GM23338 (cell line): ENCODE results near the gene PPP5C. TPM values are rescaled to one million over a fixed set of nuclear protein-coding genes. Genes with fewer than 3 reads are reported as not detected.
A peak's percentile ranks its signal among the peaks of the same experiment; 100 is the strongest.

ENCODE experiments used
- ATAC-seq: fragments of 200-7000 bp; cut with Tn5 transposase; 3 replicates; pipeline ENCODE4 v1.9.1; 2020
- DNase-seq: peaks from one replicate; pipeline ENCODE4 v3.0.0-alpha.2; 2015; ENCODE audit warnings: low spot score
- H2AFZ ChIP-seq: fragments of 200-600 bp; sonication (generic); 2 replicates; pipeline ENCODE4 v1.8.0; 2016; ENCODE audit warnings: antibody characterized with exemption, mild to moderate bottlenecking, moderate library complexity
- H3F3A ChIP-seq: fragments of 200-600 bp; sonication (generic); replicated peaks from 2 replicates; pipeline ENCODE4 v1.8.0; 2017; ENCODE audit warnings: antibody characterized with exemption, mixed run types, low read depth
- H3K27ac ChIP-seq: fragments of 200-600 bp; sonication (generic); 2 replicates; pipeline ENCODE4 v1.6.1; 2016; ENCODE audit warnings: low read depth
- H3K27me3 ChIP-seq: fragments of 200-600 bp; sonication (generic); 2 replicates; pipeline ENCODE4 v1.8.0; 2016; ENCODE audit warnings: mild to moderate bottlenecking, mixed run types, moderate library complexity; ENCODE audit not compliant: insufficient read depth
- H3K36me3 ChIP-seq: fragments of 200-600 bp; sonication (generic); 2 replicates; pipeline ENCODE4 v1.8.0; 2016; ENCODE audit warnings: mild to moderate bottlenecking; ENCODE audit not compliant: insufficient read depth
- H3K4me1 ChIP-seq: fragments of 200-600 bp; sonication (generic); 2 replicates; pipeline ENCODE4 v1.8.0; 2016; ENCODE audit warnings: mild to moderate bottlenecking, moderate library complexity; ENCODE audit not compliant: insufficient read depth
- H3K4me2 ChIP-seq: fragments of 200-600 bp; sonication (generic); 2 replicates; pipeline ENCODE4 v1.7.1; 2017; ENCODE audit warnings: mixed run types
- H3K4me3 ChIP-seq: fragments of 200-600 bp; sonication (generic); 2 replicates; pipeline ENCODE4 v1.6.1; 2016; ENCODE audit warnings: mixed run types
- H3K79me2 ChIP-seq: fragments of 200-600 bp; sonication (generic); replicated peaks from 2 replicates; pipeline ENCODE4 v1.8.0; 2017; ENCODE audit warnings: mild to moderate bottlenecking; ENCODE audit not compliant: insufficient read depth
- H3K9me2 ChIP-seq: fragments of 200-600 bp; sonication (generic); 2 replicates; pipeline ENCODE4 v1.8.0; 2017; ENCODE audit not compliant: insufficient read depth
- H4K20me1 ChIP-seq: fragments of 200-600 bp; sonication (generic); replicated peaks from 2 replicates; pipeline ENCODE4 v1.8.0; 2017; ENCODE audit warnings: mild to moderate bottlenecking; ENCODE audit not compliant: insufficient read depth
- H3K27ac Mint-ChIP-seq: 2 replicates; pipeline ENCODE4 v1.8.0; 2020; ENCODE audit warnings: inconsistent platforms, mild to moderate bottlenecking, moderate library complexity, mixed read lengths
- H3K27me3 Mint-ChIP-seq: 3 replicates; pipeline ENCODE4 v1.8.0; 2022; ENCODE audit warnings: low read depth, mild to moderate bottlenecking, moderate library complexity, mixed read lengths, inconsistent platforms; ENCODE audit not compliant: insufficient read depth, poor library complexity
- H3K36me3 Mint-ChIP-seq: 3 replicates; pipeline ENCODE4 v1.8.0; 2021; ENCODE audit warnings: low read depth, mild to moderate bottlenecking, inconsistent platforms, moderate library complexity, mixed read lengths
- H3K4me1 Mint-ChIP-seq: 3 replicates; pipeline ENCODE4 v1.8.0; 2020; ENCODE audit warnings: mild to moderate bottlenecking, inconsistent platforms, mixed read lengths
- H3K4me3 Mint-ChIP-seq: 3 replicates; pipeline ENCODE4 v1.8.0; 2021; ENCODE audit warnings: moderate library complexity, mild to moderate bottlenecking, inconsistent platforms, mixed read lengths
- H3K9me3 Mint-ChIP-seq: 3 replicates; pipeline ENCODE4 v1.8.0; 2020; ENCODE audit warnings: moderate library complexity, mild to moderate bottlenecking, inconsistent platforms, mixed read lengths
- CREB1 ChIP-seq: fragments of 250-450 bp; sonication (Bioruptor Pico); IDR thresholded peaks from 2 replicates; pipeline ENCODE4 v1.5.0; 2020; ENCODE audit warnings: low read depth, mild to moderate bottlenecking, moderate library complexity
- EZH2 ChIP-seq: fragments of 200-600 bp; sonication (generic); IDR thresholded peaks from one replicate; pipeline ENCODE4 v1.8.0; 2017; ENCODE audit warnings: antibody characterized with exemption, mild to moderate bottlenecking, low read depth; ENCODE audit not compliant: unreplicated experiment
- EZH2phosphoT487 ChIP-seq: fragments of 200-600 bp; sonication (generic); IDR thresholded peaks from one replicate; pipeline ENCODE4 v1.8.1; 2018; ENCODE audit warnings: antibody characterized with exemption; ENCODE audit not compliant: unreplicated experiment
- JUNB ChIP-seq: IDR thresholded peaks from one replicate; pipeline ENCODE4 v1.6.1; 2016; ENCODE audit warnings: antibody characterized with exemption; ENCODE audit not compliant: unreplicated experiment
- NANOG ChIP-seq: IDR thresholded peaks from 2 replicates; pipeline ENCODE4 v1.6.1; 2016; ENCODE audit warnings: antibody characterized with exemption, borderline replicate concordance
- POLR2AphosphoS5 ChIP-seq: IDR thresholded peaks from 2 replicates; pipeline ENCODE4 v1.6.1; 2016; ENCODE audit warnings: antibody characterized with exemption, low read depth
- STAT1 ChIP-seq: IDR thresholded peaks from one replicate; pipeline ENCODE4 v1.6.1; 2016; ENCODE audit warnings: antibody characterized with exemption; ENCODE audit not compliant: unreplicated experiment
- ZNF114 ChIP-seq: fragments of 250-450 bp; sonication (Bioruptor Pico); IDR thresholded peaks from 2 replicates; pipeline ENCODE4 v1.5.0; 2020; ENCODE audit warnings: mild to moderate bottlenecking, moderate library complexity
- ZNF331 ChIP-seq: fragments of 250-450 bp; sonication (Bioruptor Pico); IDR thresholded peaks from 2 replicates; pipeline ENCODE4 v1.5.0; 2020; ENCODE audit warnings: low read depth, mild to moderate bottlenecking, moderate library complexity
- polyA plus RNA-seq: library from polyadenylated mRNA; unstranded; fragments of >200 nt; fragmentation: Nextera tagmentation; extraction: Ambion mirVana; gene quantifications from 2 replicates; pipeline ENCODE4 v1.2.1, GENCODE V29; 2016
- total RNA-seq: library from RNA; depleted of rRNA; stranded (reverse); fragments of >200 nt; shearing (Covaris generic); gene quantifications from 2 replicates; pipeline ENCODE4 v1.2.3, GENCODE V29; 2014
- TF ChIP-seq, protein P1 (sequence below): fragments of 250-450 bp; sonication (Bioruptor Pico); IDR thresholded peaks from 2 replicates; pipeline ENCODE4 v1.5.0; 2020; ENCODE audit warnings: mild to moderate bottlenecking, moderate library complexity
- TF ChIP-seq, protein P2 (sequence below): IDR thresholded peaks from one replicate; pipeline ENCODE4 v1.6.1; 2018; ENCODE audit warnings: antibody characterized with exemption; ENCODE audit not compliant: unreplicated experiment
- TF ChIP-seq, protein P3 (sequence below): IDR thresholded peaks from 2 replicates; pipeline ENCODE4 v1.6.1; 2016; ENCODE audit warnings: antibody characterized with exemption
- TF ChIP-seq, protein P4 (sequence below), 2 experiments: fragments of 200-600 bp in 1 of 2; sonication (generic) in 1 of 2; conservative IDR thresholded peaks; 2 replicates each; pipeline versions ENCODE4 v1.5.1 to v1.6.1; 2016 to 2017; ENCODE audit warnings: antibody characterized with exemption in 2 of 2, low read depth in 2 of 2, mild to moderate bottlenecking in 2 of 2, moderate library complexity in 1 of 2

The PPP5C gene
- total and polyA plus RNA-seq, 2 experiments from 2014 or later = 51.6 to 123 TPM

DNA sequence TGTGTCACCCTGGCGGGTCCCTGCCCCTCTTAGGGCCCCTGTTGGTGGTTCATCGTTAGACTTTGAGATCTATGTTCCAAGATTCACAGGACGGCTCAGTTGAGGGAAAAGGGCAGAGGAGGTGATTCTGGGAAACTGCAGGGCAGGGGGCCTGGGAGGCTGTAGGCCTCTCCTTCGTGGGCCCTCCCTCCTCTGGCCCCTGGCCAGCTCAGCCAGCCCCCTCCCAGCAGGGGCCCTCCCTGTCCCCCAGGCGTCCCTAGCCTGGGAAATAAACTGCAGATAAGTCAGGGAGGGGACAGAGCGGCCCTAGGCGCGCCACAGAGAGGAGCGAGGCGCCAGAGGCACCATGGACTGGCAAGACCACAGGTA, 43.6 kb upstream of the PPP5C start:
- no peaks in the 10 kb centered on the region; the same call in 1 of the 2 replicates for H3K79me2 ChIP-seq
- no peaks in the 10 kb centered on the region for H3K27me3 ChIP-seq
- TF ChIP-seq STAT1 (no peak), CREB1 (CRISPR knock-in tag) (no peak), ZNF331 (CRISPR knock-in tag) (no peak), EZH2 (no peak), NANOG (no peak), JUNB (no peak), POLR2AphosphoS5 (no peak), EZH2phosphoT487 (no peak), ZNF114 (CRISPR knock-in tag) (no peak)
- TF ChIP-seq, protein P1, sequence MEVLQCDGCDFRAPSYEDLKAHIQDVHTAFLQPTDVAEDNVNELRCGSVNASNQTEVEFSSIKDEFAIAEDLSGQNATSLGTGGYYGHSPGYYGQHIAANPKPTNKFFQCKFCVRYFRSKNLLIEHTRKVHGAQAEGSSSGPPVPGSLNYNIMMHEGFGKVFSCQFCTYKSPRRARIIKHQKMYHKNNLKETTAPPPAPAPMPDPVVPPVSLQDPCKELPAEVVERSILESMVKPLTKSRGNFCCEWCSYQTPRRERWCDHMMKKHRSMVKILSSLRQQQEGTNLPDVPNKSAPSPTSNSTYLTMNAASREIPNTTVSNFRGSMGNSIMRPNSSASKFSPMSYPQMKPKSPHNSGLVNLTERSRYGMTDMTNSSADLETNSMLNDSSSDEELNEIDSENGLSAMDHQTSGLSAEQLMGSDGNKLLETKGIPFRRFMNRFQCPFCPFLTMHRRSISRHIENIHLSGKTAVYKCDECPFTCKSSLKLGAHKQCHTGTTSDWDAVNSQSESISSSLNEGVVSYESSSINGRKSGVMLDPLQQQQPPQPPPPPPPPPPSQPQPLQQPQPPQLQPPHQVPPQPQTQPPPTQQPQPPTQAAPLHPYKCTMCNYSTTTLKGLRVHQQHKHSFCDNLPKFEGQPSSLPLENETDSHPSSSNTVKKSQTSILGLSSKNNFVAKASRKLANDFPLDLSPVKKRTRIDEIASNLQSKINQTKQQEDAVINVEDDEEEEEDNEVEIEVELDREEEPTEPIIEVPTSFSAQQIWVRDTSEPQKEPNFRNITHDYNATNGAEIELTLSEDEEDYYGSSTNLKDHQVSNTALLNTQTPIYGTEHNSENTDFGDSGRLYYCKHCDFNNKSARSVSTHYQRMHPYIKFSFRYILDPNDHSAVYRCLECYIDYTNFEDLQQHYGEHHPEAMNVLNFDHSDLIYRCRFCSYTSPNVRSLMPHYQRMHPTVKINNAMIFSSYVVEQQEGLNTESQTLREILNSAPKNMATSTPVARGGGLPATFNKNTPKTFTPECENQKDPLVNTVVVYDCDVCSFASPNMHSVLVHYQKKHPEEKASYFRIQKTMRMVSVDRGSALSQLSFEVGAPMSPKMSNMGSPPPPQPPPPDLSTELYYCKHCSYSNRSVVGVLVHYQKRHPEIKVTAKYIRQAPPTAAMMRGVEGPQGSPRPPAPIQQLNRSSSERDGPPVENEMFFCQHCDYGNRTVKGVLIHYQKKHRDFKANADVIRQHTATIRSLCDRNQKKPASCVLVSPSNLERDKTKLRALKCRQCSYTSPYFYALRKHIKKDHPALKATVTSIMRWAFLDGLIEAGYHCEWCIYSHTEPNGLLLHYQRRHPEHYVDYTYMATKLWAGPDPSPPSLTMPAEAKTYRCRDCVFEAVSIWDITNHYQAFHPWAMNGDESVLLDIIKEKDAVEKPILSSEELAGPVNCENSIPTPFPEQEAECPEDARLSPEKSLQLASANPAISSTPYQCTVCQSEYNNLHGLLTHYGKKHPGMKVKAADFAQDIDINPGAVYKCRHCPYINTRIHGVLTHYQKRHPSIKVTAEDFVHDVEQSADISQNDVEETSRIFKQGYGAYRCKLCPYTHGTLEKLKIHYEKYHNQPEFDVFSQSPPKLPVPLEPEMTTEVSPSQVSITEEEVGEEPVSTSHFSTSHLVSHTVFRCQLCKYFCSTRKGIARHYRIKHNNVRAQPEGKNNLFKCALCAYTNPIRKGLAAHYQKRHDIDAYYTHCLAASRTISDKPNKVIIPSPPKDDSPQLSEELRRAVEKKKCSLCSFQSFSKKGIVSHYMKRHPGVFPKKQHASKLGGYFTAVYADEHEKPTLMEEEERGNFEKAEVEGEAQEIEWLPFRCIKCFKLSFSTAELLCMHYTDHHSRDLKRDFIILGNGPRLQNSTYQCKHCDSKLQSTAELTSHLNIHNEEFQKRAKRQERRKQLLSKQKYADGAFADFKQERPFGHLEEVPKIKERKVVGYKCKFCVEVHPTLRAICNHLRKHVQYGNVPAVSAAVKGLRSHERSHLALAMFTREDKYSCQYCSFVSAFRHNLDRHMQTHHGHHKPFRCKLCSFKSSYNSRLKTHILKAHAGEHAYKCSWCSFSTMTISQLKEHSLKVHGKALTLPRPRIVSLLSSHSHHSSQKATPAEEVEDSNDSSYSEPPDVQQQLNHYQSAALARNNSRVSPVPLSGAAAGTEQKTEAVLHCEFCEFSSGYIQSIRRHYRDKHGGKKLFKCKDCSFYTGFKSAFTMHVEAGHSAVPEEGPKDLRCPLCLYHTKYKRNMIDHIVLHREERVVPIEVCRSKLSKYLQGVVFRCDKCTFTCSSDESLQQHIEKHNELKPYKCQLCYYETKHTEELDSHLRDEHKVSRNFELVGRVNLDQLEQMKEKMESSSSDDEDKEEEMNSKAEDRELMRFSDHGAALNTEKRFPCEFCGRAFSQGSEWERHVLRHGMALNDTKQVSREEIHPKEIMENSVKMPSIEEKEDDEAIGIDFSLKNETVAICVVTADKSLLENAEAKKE = no peak
- TF ChIP-seq, protein P2, sequence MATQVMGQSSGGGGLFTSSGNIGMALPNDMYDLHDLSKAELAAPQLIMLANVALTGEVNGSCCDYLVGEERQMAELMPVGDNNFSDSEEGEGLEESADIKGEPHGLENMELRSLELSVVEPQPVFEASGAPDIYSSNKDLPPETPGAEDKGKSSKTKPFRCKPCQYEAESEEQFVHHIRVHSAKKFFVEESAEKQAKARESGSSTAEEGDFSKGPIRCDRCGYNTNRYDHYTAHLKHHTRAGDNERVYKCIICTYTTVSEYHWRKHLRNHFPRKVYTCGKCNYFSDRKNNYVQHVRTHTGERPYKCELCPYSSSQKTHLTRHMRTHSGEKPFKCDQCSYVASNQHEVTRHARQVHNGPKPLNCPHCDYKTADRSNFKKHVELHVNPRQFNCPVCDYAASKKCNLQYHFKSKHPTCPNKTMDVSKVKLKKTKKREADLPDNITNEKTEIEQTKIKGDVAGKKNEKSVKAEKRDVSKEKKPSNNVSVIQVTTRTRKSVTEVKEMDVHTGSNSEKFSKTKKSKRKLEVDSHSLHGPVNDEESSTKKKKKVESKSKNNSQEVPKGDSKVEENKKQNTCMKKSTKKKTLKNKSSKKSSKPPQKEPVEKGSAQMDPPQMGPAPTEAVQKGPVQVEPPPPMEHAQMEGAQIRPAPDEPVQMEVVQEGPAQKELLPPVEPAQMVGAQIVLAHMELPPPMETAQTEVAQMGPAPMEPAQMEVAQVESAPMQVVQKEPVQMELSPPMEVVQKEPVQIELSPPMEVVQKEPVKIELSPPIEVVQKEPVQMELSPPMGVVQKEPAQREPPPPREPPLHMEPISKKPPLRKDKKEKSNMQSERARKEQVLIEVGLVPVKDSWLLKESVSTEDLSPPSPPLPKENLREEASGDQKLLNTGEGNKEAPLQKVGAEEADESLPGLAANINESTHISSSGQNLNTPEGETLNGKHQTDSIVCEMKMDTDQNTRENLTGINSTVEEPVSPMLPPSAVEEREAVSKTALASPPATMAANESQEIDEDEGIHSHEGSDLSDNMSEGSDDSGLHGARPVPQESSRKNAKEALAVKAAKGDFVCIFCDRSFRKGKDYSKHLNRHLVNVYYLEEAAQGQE = no peak
- TF ChIP-seq, protein P3, sequence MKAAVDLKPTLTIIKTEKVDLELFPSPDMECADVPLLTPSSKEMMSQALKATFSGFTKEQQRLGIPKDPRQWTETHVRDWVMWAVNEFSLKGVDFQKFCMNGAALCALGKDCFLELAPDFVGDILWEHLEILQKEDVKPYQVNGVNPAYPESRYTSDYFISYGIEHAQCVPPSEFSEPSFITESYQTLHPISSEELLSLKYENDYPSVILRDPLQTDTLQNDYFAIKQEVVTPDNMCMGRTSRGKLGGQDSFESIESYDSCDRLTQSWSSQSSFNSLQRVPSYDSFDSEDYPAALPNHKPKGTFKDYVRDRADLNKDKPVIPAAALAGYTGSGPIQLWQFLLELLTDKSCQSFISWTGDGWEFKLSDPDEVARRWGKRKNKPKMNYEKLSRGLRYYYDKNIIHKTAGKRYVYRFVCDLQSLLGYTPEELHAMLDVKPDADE = no peak
- TF ChIP-seq, protein P4, sequence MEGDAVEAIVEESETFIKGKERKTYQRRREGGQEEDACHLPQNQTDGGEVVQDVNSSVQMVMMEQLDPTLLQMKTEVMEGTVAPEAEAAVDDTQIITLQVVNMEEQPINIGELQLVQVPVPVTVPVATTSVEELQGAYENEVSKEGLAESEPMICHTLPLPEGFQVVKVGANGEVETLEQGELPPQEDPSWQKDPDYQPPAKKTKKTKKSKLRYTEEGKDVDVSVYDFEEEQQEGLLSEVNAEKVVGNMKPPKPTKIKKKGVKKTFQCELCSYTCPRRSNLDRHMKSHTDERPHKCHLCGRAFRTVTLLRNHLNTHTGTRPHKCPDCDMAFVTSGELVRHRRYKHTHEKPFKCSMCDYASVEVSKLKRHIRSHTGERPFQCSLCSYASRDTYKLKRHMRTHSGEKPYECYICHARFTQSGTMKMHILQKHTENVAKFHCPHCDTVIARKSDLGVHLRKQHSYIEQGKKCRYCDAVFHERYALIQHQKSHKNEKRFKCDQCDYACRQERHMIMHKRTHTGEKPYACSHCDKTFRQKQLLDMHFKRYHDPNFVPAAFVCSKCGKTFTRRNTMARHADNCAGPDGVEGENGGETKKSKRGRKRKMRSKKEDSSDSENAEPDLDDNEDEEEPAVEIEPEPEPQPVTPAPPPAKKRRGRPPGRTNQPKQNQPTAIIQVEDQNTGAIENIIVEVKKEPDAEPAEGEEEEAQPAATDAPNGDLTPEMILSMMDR (conservative IDR thresholded peaks at IDR 0.05; ENCODE audit: low read depth in 2 of 2) = no peak
- peaks cover 41% of the 10 kb centered on the region for H3K4me1 ChIP-seq
- peaks cover 25% of the 10 kb centered on the region for H3F3A ChIP-seq
- H3K27ac ChIP-seq = peak overlapping the region; percentile 80
- H3K27me3 Mint-ChIP-seq = peaks cover 4% of the 10 kb centered on the region
- ATAC-seq (peak; percentile 34), DNase-seq (peak; percentile 31)
- H3K4me1 Mint-ChIP-seq = peaks cover 38% of the 10 kb centered on the region
- H3K4me3 Mint-ChIP-seq = peak overlapping the region; percentile 88
- peak overlapping the region; percentile 76 for H3K4me2 ChIP-seq
- 0 out of 2 replicates have a peak, but pooled peaks cover 8% of the 10 kb centered on the region for H4K20me1 ChIP-seq
- H3K36me3 Mint-ChIP-seq = peaks cover 48% of the 10 kb centered on the region
- peaks cover 20% of the 10 kb centered on the region for H3K9me3 Mint-ChIP-seq
- H3K27ac Mint-ChIP-seq = peak overlapping the region; percentile 99
- H2AFZ ChIP-seq = no peak overlapping the region
- H3K9me2 ChIP-seq = no peaks in the 10 kb centered on the region
- peak overlapping the region; percentile 52 for H3K4me3 ChIP-seq
- H3K36me3 ChIP-seq = peaks cover 16% of the 10 kb centered on the region; the same call in 1 of the 2 replicates
